ENCODE measurements around the gene RPP14.

Gene RPP14

GRCh38 chr3:58291671-58292338 lies 14.2 kb upstream of the RPP14 start:
- no peak for DNase-seq (ENCODE audit: low read depth in 2 of 2)

- no peak for DNase-seq (ENCODE audit: low read depth in 2 of 2)
Observed at GRCh38 chr3:58292866-58293265, 13.2 kb upstream of the RPP14 start.

GRCh38 chr3:58293516-58293915 lies 12.5 kb upstream of the RPP14 start:
- no peak for DNase-seq (ENCODE audit: low read depth in 2 of 2)

- no peak for DNase-seq (ENCODE audit: low read depth in 2 of 2)
Observed at GRCh38 chr3:58296269-58296668, 9.8 kb upstream of the RPP14 start.

- no peak for DNase-seq (ENCODE audit: low read depth in 2 of 2)
Observed at GRCh38 chr3:58296843-58297242, 9.2 kb upstream of the RPP14 start.

GRCh38 chr3:58298190-58298589 lies 7.9 kb upstream of the RPP14 start:
- DNase-seq (ENCODE audit: low read depth in 2 of 2), result no peak

GRCh38 chr3:58299075-58299474 lies 7.0 kb upstream of the RPP14 start:
- no peak for DNase-seq (ENCODE audit: low read depth in 2 of 2)

- DNase-seq (ENCODE audit: low read depth in 2 of 2), result no peak
Observed at GRCh38 chr3:58299839-58300516, 6.1 kb upstream of the RPP14 start.

- peak in 1 of 2 donors; percentile 17 for DNase-seq (ENCODE audit: low read depth in 2 of 2)
Observed at GRCh38 chr3:58307639-58308215, 1.7 kb downstream of the RPP14 start.

GRCh38 chr3:58308728-58309127 lies 2.7 kb downstream of the RPP14 start:
- no peak for DNase-seq (ENCODE audit: low read depth in 2 of 2)

- no peak for DNase-seq (ENCODE audit: low read depth in 2 of 2)
Observed at GRCh38 chr3:58317811-58318210, 11.8 kb downstream of the RPP14 start.

GRCh38 chr3:58321791-58322190 lies 15.7 kb downstream of the RPP14 start:
- DNase-seq (ENCODE audit: low read depth in 2 of 2), result no peak

GRCh38 chr3:58322793-58323192 lies 16.7 kb downstream of the RPP14 start:
- no peak for DNase-seq (ENCODE audit: low read depth in 2 of 2)

- no peak for DNase-seq (ENCODE audit: low read depth in 2 of 2)
Observed at GRCh38 chr3:58323529-58324390, 17.7 kb downstream of the RPP14 start.

GRCh38 chr3:58324391-58325390 lies 18.6 kb downstream of the RPP14 start:
- DNase-seq (ENCODE audit: low read depth in 2 of 2), result no peak

- DNase-seq (ENCODE audit: low read depth in 2 of 2), result no peak
Observed at GRCh38 chr3:58325525-58325992, 19.5 kb downstream of the RPP14 start.

- no peak for DNase-seq (ENCODE audit: low read depth in 2 of 2)
Observed at GRCh38 chr3:58326267-58326900, 20.3 kb downstream of the RPP14 start.

GRCh38 chr3:58329150-58329921 lies 23.3 kb downstream of the RPP14 start:
- DNase-seq (ENCODE audit: low read depth in 2 of 2), result no peak

- DNase-seq (ENCODE audit: low read depth in 2 of 2), result no peak
Observed at GRCh38 chr3:58329922-58330413, 23.9 kb downstream of the RPP14 start.

Data from stimulated activated CD4-positive, alpha-beta T cell treated with anti-CD3 and anti-CD28 coated beads, Interleukin-1b, Interleukin-23, amount 100 ng/mL, for 1 hour (primary cell).